Uterus (tissue), 4 donors: Measurements from ENCODE around the gene CIZ1. TPM values are rescaled to one million over a fixed set of nuclear protein-coding genes. Genes with fewer than 3 reads are reported as not detected.

Source experiments
- DNase-seq, 2 donors: peaks; one replicate each; pipeline ENCODE4 v3.0.0-alpha.2; 2019 to 2020
- H3K27ac ChIP-seq, 2 donors: fragments of 200-600 bp; sonication (generic); 1 replicate in 1 of 2; 2 replicates in 1 of 2; pipeline ENCODE4 v1.5.1; 2016 to 2018
- H3K27me3 ChIP-seq, 2 donors: fragments of 200-600 bp; sonication (generic); one replicate each; pipeline ENCODE4 v1.5.1; 2018 to 2019; ENCODE audit warnings: control low read depth in 1 of 2
- H3K36me3 ChIP-seq, 2 donors: fragments of 200-600 bp; sonication (generic); one replicate each; pipeline ENCODE4 v1.5.1; 2019; ENCODE audit warnings: control low read depth in 1 of 2
- H3K4me1 ChIP-seq, 2 donors: fragments of 200-600 bp; sonication (generic); one replicate each; pipeline ENCODE4 v1.5.1; 2018 to 2019; ENCODE audit warnings: control low read depth in 1 of 2
- H3K4me3 ChIP-seq, 2 donors: fragments of 200-600 bp; sonication (generic); 1 replicate in 1 of 2; 2 replicates in 1 of 2; pipeline ENCODE4 v1.5.1; 2018 to 2019; ENCODE audit warnings: mild to moderate bottlenecking in 1 of 2
- H3K9me3 ChIP-seq, 2 donors: fragments of 200-600 bp; sonication (generic); one replicate each; pipeline ENCODE4 v1.5.1; 2019; ENCODE audit warnings: control low read depth in 1 of 2
- POLR2A ChIP-seq, 2 donors: fragments of 450-650 bp; IDR thresholded peaks; one replicate each; pipeline ENCODE4 v1.6.1; 2016; ENCODE audit warnings: antibody characterized with exemption in 2 of 2, mild to moderate bottlenecking in 1 of 2, moderate library complexity in 1 of 2
- intact Hi-C: fragments of 100-400 bp; cut with DNase I; formaldehyde crosslinking; loops from one replicate; pipeline ENCODE4 v1.15.1; 2023; ENCODE audit warnings: low total_unique reads
- total RNA-seq, 4 donors: library from RNA; depleted of rRNA in 3 of 4; stranded (reverse); fragments of >200 nt in 3 of 4; gene quantifications; one replicate each; pipeline versions ENCODE4 v1.1.0 to v1.2.4, GENCODE V29; 2014 to 2023
- TF ChIP-seq, protein P1 (sequence below), 4 experiments: fragments of 200-600 bp in 2 of 4; fragments of 450-650 bp in 2 of 4; sonication (generic) in 2 of 4; IDR thresholded peaks; one replicate each; pipeline ENCODE4 v1.5.1; 2016 to 2019; ENCODE audit warnings: antibody characterized with exemption in 4 of 4, mild to moderate bottlenecking in 2 of 4, moderate library complexity in 1 of 4
- donor health status: DM: yes; HTN: yes; CAD: no.

CIZ1 gene
- total RNA-seq, 4 donors from 2014 or later = 31.3 to 151 (median 52.6) TPM

DNA sequence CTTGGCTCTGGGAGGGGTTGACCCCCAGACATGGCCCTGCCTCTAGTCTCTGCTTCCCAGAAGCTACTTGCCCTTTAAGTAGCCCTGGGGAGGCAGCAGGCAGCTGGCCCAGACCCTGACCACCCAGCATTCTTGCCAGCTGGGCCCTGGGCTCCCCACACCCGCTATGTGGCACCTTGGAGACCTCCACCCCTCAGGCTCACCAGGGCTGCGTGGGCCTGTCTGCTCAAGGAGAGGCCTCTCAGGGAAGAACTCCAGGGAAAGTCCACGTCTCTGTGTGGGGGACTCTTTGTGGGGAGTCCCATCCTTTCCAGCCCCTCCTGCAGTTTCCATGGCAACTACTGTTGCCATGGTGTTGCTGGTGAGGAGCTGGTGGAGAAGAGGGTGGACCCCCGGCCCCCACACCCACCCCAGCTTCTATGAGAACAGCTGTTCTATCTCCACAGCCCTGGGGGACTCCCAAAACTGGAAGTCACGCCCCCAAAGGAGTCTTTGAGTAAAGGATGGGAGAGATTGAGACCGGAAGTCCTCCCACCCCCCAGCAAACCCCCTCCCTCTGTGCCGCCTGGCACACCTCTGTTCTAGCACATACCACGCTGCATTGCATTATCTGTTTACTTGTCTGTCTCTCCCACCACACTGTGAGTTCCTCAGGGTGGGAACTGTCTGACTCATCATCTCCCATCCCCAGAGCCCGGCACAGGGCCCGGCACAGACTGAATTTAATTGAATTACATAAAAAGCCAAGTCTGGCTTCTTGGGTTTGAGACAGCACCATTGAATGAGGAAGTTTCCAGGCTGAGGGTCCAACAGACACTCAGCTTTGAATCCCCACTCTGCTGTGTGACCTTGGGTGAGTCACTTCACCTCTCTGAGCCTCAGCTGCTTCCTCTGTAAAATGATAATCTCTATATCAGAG lies 24.4 kb upstream of the CIZ1 start:
- H3K4me3 ChIP-seq = no peak overlapping the region
- H3K27ac ChIP-seq = peak overlapping the region; percentile 62 to 76
- no peaks in the 10 kb centered on the region for H3K27me3 ChIP-seq
- H3K9me3 ChIP-seq = no peaks in the 10 kb centered on the region
- no peaks in the 10 kb centered on the region for H3K36me3 ChIP-seq
- intact Hi-C loops = no loop called here
- TF ChIP-seq, protein P1, sequence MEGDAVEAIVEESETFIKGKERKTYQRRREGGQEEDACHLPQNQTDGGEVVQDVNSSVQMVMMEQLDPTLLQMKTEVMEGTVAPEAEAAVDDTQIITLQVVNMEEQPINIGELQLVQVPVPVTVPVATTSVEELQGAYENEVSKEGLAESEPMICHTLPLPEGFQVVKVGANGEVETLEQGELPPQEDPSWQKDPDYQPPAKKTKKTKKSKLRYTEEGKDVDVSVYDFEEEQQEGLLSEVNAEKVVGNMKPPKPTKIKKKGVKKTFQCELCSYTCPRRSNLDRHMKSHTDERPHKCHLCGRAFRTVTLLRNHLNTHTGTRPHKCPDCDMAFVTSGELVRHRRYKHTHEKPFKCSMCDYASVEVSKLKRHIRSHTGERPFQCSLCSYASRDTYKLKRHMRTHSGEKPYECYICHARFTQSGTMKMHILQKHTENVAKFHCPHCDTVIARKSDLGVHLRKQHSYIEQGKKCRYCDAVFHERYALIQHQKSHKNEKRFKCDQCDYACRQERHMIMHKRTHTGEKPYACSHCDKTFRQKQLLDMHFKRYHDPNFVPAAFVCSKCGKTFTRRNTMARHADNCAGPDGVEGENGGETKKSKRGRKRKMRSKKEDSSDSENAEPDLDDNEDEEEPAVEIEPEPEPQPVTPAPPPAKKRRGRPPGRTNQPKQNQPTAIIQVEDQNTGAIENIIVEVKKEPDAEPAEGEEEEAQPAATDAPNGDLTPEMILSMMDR (IDR thresholded peaks at IDR 0.05) = no peak
- no peak for TF ChIP-seq POLR2A (IDR thresholded peaks at IDR 0.05)
- H3K4me1 ChIP-seq = no peaks in the 10 kb centered on the region
- DNase-seq = peak; percentile 61 to 69

DNA sequence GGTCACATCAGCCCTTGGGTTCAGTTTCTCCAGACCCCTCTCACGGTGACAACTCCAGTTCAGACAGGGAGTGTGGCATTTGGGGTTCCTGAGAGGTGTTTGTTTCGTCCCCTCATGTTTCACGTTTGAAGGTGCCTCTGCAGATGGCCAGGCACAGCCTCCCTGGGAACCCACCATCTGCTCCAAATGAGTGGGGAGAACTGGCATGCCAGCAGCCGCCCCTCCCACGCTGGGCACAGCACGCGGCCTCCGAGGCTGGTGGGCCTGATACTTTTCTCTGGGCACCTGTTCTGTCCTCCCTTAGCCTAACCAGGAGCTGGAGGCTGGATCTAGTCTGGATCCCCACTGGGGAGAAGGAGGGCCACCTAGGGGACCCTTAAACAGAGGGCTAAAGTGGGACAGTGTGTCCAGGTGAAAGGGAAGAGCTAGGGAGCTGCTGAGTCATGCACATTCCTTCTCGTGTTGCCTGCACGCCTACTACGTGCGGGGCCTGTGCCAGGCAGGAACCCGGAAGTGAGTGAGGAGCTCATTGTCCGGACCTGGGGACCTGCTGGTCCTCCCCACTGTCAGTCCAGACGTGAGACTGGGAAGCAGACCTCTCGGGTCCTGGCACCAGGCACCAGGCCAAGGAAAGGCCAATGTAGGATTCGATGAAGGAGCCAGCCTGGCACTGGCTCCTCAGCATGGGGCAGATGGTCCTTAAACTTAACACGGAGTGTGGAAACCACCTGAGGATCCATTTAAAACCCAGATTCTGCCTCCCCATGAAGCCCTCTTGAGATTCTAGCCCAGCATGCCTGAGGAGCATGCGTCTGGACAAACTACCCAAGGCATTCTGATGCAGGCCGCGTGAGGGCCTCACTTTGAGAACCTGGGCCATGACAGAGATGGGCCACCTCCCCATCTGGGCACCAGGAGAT lies 23.5 kb upstream of the CIZ1 start:
- intact Hi-C loops = no loop called here
- peak overlapping the region; percentile 62 to 76 for H3K27ac ChIP-seq

GRCh38 chr9:128213746-128214497 lies 22.6 kb upstream of the CIZ1 start:
- intact Hi-C loops = no loop called here
- Histone ChIP-seq H3K9me3 (no peaks in the 10 kb centered on the region), H3K4me3 (no peak overlapping the region), H3K4me1 (no peaks in the 10 kb centered on the region), H3K27ac (peak overlapping the region in 1 of 2 donors; percentile 76), H3K27me3 (no peaks in the 10 kb centered on the region), H3K36me3 (no peaks in the 10 kb centered on the region)
- TF ChIP-seq POLR2A (IDR thresholded peaks at IDR 0.05) = no peak
- TF ChIP-seq, protein P1 (IDR thresholded peaks at IDR 0.05) = no peak
- DNase-seq = no peak

More for the DNA sequence above, 23.5 kb upstream of the CIZ1 start:
- Histone ChIP-seq H3K4me1 (no peaks in the 10 kb centered on the region), H3K36me3 (no peaks in the 10 kb centered on the region), H3K27me3 (no peaks in the 10 kb centered on the region), H3K4me3 (no peak overlapping the region), H3K9me3 (no peaks in the 10 kb centered on the region)
- DNase-seq = no peak
- TF ChIP-seq, protein P1 (IDR thresholded peaks at IDR 0.05) = no peak
- TF ChIP-seq POLR2A (IDR thresholded peaks at IDR 0.05) = no peak

GRCh38 chr9:128211981-128212281 lies 20.6 kb upstream of the CIZ1 start:
- no peak for DNase-seq
- Histone ChIP-seq H3K4me3 (no peak overlapping the region), H3K36me3 (no peaks in the 10 kb centered on the region), H3K27ac (peak overlapping the region in 1 of 2 donors; percentile 21), H3K27me3 (no peaks in the 10 kb centered on the region), H3K4me1 (no peaks in the 10 kb centered on the region), H3K9me3 (no peaks in the 10 kb centered on the region)
- TF ChIP-seq POLR2A (IDR thresholded peaks at IDR 0.05) = no peak
- TF ChIP-seq, protein P1 (IDR thresholded peaks at IDR 0.05) = no peak
- intact Hi-C loops = no loop called here
